Tibial artery (tissue), 4 donors: ENCODE data around the gene NRP2.

ENCODE experiments used
- DNase-seq, 2 donors: peaks; one replicate each; pipeline ENCODE4 v3.0.0-alpha.2; 2019
- H3K27ac ChIP-seq, 2 donors: fragments of 200-600 bp; sonication (generic) in 1 of 2; 1 replicate in 1 of 2; 2 replicates in 1 of 2; pipeline ENCODE4 v1.5.1; 2018 to 2019; ENCODE audit warnings: mild to moderate bottlenecking in 1 of 2
- H3K27me3 ChIP-seq, 2 donors: fragments of 200-600 bp; sonication (generic) in 1 of 2; one replicate each; pipeline versions ENCODE4 v1.5.1 to v1.6.0; 2016 to 2019
- H3K36me3 ChIP-seq, 3 donors: fragments of 200-600 bp; sonication (generic) in 2 of 3; one replicate each; pipeline ENCODE4 v1.5.1; 2016 to 2019; ENCODE audit warnings: mild to moderate bottlenecking in 2 of 3
- H3K4me1 ChIP-seq, 4 donors: fragments of 200-600 bp; sonication (generic) in 2 of 4; 1 replicate in 3 of 4; 2 replicates in 1 of 4; pipeline ENCODE4 v1.5.1; 2016 to 2019
- H3K4me3 ChIP-seq, 2 donors: fragments of 200-600 bp; sonication (generic) in 1 of 2; 1 replicate in 1 of 2; 2 replicates in 1 of 2; pipeline ENCODE4 v1.5.1; 2018 to 2019; ENCODE audit warnings: mild to moderate bottlenecking in 2 of 2
- H3K9me3 ChIP-seq, 3 donors: fragments of 200-600 bp; sonication (generic) in 1 of 3; one replicate each; pipeline ENCODE4 v1.5.1; 2016 to 2019
- CTCF ChIP-seq, 2 experiments: fragments of 200-600 bp in 1 of 2; fragments of 450-650 bp in 1 of 2; IDR thresholded peaks; one replicate each; pipeline ENCODE4 v1.5.1; 2017 to 2019; ENCODE audit warnings: antibody characterized with exemption in 2 of 2, mild to moderate bottlenecking in 1 of 2, moderate library complexity in 1 of 2
- intact Hi-C: fragments of 100-400 bp; cut with DNase I; formaldehyde crosslinking; loops from one replicate; pipeline ENCODE4 v1.15.0; 2023; ENCODE audit warnings: low total_unique reads

The NRP2 gene

DNA sequence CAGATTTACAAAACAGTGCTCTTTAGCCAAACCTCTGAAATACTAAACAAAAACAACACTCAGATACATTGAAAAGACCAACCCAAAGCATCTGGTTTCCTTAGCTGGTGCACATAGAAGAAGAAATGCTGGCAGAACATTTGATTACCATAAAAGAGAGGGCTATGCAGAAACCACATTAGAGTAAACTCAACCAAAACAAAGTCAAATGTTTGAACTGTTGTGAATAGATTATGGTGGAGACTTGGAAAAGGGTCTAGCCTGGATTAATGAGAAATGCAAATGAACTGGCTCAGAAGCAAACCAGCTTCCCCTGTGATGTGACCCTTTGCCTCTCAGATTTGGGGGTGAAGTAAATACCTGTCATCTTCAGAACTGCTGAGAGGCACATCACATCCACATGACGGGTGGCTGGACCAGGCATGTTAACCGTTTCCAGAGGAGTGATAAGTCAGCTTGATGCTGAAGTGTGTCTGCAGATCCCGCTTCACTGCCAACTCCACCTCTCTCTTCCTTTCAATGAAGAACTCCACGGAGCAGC, 153.0 kb downstream of the NRP2 start:
- no peaks in the 10 kb centered on the region for H3K27me3 ChIP-seq
- intact Hi-C loops: no loop called here
- H3K9me3 ChIP-seq: peaks cover 0 to 5% (median 0%) of the 10 kb centered on the region in 3 donors
- H3K27ac ChIP-seq: no peak overlapping the region
- H3K4me3 ChIP-seq: no peak overlapping the region
- no peaks in the 10 kb centered on the region for H3K4me1 ChIP-seq
- no peak for TF ChIP-seq CTCF (IDR thresholded peaks at IDR 0.05)
- no peak for DNase-seq
- no peaks in the 10 kb centered on the region for H3K36me3 ChIP-seq

DNA sequence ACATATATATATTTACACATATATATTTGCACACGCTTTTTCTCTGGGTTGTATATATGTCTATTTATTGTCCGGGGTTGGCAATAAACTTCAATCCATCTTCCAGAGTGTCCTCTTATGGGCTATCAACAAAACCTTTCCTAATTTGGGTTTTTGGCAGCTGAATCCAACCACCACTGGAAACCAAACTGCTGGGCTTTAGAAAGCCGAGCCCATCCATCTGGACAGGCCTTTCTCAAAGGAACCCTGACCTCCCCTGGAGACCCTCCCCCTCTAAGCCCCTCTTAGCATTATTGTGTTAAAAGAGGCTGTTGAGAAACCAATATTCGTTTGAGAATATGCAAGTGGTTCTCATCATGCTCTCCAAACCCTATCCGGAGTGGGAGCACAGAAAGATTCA, 153.6 kb downstream of the NRP2 start:
- Histone ChIP-seq H3K27ac (no peak overlapping the region), H3K4me1 (no peaks in the 10 kb centered on the region), H3K4me3 (no peak overlapping the region), H3K27me3 (no peaks in the 10 kb centered on the region), H3K9me3 (peaks cover 0 to 5% (median 0%) of the 10 kb centered on the region in 3 donors), H3K36me3 (no peaks in the 10 kb centered on the region)
- intact Hi-C loops: no loop called here
- DNase-seq: no peak
- no peak for TF ChIP-seq CTCF (IDR thresholded peaks at IDR 0.05)

- peaks cover 0 to 5% (median 0%) of the 10 kb centered on the region in 3 donors for H3K9me3 ChIP-seq
- TF ChIP-seq CTCF (IDR thresholded peaks at IDR 0.05): no peak
- DNase-seq: no peak
- H3K4me3 ChIP-seq: no peak overlapping the region
- H3K36me3 ChIP-seq: no peaks in the 10 kb centered on the region
- H3K4me1 ChIP-seq: no peaks in the 10 kb centered on the region
- H3K27me3 ChIP-seq: no peaks in the 10 kb centered on the region
- H3K27ac ChIP-seq: no peak overlapping the region
- intact Hi-C loops: no loop called here
Observed at GRCh38 chr2:205836477-205837221, 154.3 kb downstream of the NRP2 start.

GRCh38 chr2:205837663-205838062, 155.4 kb downstream of the NRP2 start:
- Histone ChIP-seq H3K27me3 (no peaks in the 10 kb centered on the region), H3K4me3 (no peak overlapping the region), H3K36me3 (no peaks in the 10 kb centered on the region), H3K4me1 (no peaks in the 10 kb centered on the region), H3K27ac (no peak overlapping the region), H3K9me3 (peaks cover 0 to 5% (median 0%) of the 10 kb centered on the region in 3 donors)
- DNase-seq: no peak
- TF ChIP-seq CTCF (IDR thresholded peaks at IDR 0.05): no peak
- intact Hi-C loops: no loop called here

GRCh38 chr2:205845446-205845845, 163.1 kb downstream of the NRP2 start:
- Histone ChIP-seq H3K4me3 (no peak overlapping the region), H3K27ac (no peak overlapping the region), H3K36me3 (no peaks in the 10 kb centered on the region), H3K4me1 (no peaks in the 10 kb centered on the region), H3K27me3 (peaks cover 0 to 9% of the 10 kb centered on the region in 2 donors), H3K9me3 (no peaks in the 10 kb centered on the region)
- intact Hi-C loops: no loop called here
- TF ChIP-seq CTCF (IDR thresholded peaks at IDR 0.05): no peak
- DNase-seq: no peak
